GM13977 (cell line): ENCODE data around the gene ZNF609.

Experiments
- DNase-seq: peaks from one replicate; pipeline ENCODE4 v3.0.0; 2012; ENCODE audit warnings: low spot score
- CTCF ChIP-seq: IDR thresholded peaks from 2 replicates; pipeline ENCODE4 v1.5.1; 2012; ENCODE audit warnings: mild to moderate bottlenecking, control low read depth; ENCODE audit not compliant: insufficient read depth; ENCODE audit errors: extremely low read depth, missing control alignments
- in situ Hi-C: fragments of 300-500 bp; cut with MboI; formaldehyde crosslinking; loops from one replicate; pipeline ENCODE4 v1.12.0; 2022; ENCODE audit warnings: low sequenced_read_pairs, low pct_unique_long_range_greater_than_20kb, mixed read lengths, inconsistent platforms; ENCODE audit not compliant: unreplicated experiment

Gene ZNF609

GRCh38 chr15:64501396-64501715 lies 41.0 kb downstream of the ZNF609 start:
- in situ Hi-C loops = no loop called here
- TF ChIP-seq CTCF = no peak
- no peak for DNase-seq

- TF ChIP-seq CTCF = no peak
- no peak for DNase-seq
- in situ Hi-C loops = no loop called here
Observed at GRCh38 chr15:64502151-64502550, 41.8 kb downstream of the ZNF609 start.

- in situ Hi-C loops = no loop called here
Observed at GRCh38 chr15:64502551-64502950, 42.2 kb downstream of the ZNF609 start.

GRCh38 chr15:64503197-64503596 lies 42.8 kb downstream of the ZNF609 start:
- in situ Hi-C loops = no loop called here
- DNase-seq = no peak
- TF ChIP-seq CTCF = no peak

More at GRCh38 chr15:64502551-64502950, 42.2 kb downstream of the ZNF609 start:
- no peak for TF ChIP-seq CTCF
- DNase-seq = no peak

GRCh38 chr15:64503640-64504039 lies 43.3 kb downstream of the ZNF609 start:
- in situ Hi-C loops = no loop called here
- no peak for TF ChIP-seq CTCF
- DNase-seq = no peak

- no peak for TF ChIP-seq CTCF
- DNase-seq = peak; percentile 54
- in situ Hi-C loops = no loop called here
Observed at GRCh38 chr15:64507293-64507802, 47.0 kb downstream of the ZNF609 start.

- no peak for DNase-seq
- no peak for TF ChIP-seq CTCF
- in situ Hi-C loops = no loop called here
Observed at GRCh38 chr15:64507845-64508244, 47.5 kb downstream of the ZNF609 start.
